PC-9 (cell line): ENCODE measurements around the gene ECI2. TPM values are rescaled to one million over a fixed set of nuclear protein-coding genes. Genes with fewer than 3 reads are reported as not detected.

Source experiments
- BruUV-seq: library from RNA; stranded (reverse); fragments of 400-500 nt; replicated peaks from 2 replicates; lab custom pipeline; 2021; lab: Mats Ljungman, UMichigan
- CTCF ChIA-PET: fragments of 300-600 bp; sonication (Branson Sonifier 250); formaldehyde crosslinking; loops from one replicate; lab custom pipeline; 2022; ENCODE audit warnings: antibody characterized with exemption; lab: Charles Lee
- POLR2A ChIA-PET: fragments of 300-600 bp; sonication (Branson Sonifier 250); formaldehyde crosslinking; loops from one replicate; lab custom pipeline; 2022; ENCODE audit warnings: antibody characterized with exemption; ENCODE audit not compliant: unreplicated experiment; lab: Charles Lee
- DNase-seq, 2 experiments: peaks; one replicate each; pipeline versions ENCODE4 v3.0.0 to v3.0.0-alpha.2; 2015 to 2022; ENCODE audit warnings: mixed read lengths in 1 of 2
- H2AFZ ChIP-seq: fragments of 200-600 bp; sonication (generic); 2 replicates; pipeline ENCODE4 v1.8.1; 2017; ENCODE audit warnings: antibody characterized with exemption
- H3F3A ChIP-seq: fragments of 200-600 bp; sonication (generic); 2 replicates; pipeline ENCODE4 v1.8.1; 2017; ENCODE audit warnings: antibody characterized with exemption, mild to moderate bottlenecking, low read depth; ENCODE audit not compliant: insufficient read depth
- H3K27ac ChIP-seq: fragments of 200-600 bp; sonication (generic); 2 replicates; pipeline ENCODE4 v1.6.1; 2016; ENCODE audit warnings: mixed run types
- H3K27me3 ChIP-seq: fragments of 200-600 bp; sonication (generic); 2 replicates; pipeline ENCODE4 v1.6.1; 2016; ENCODE audit warnings: low read depth, mixed run types; ENCODE audit not compliant: insufficient read depth
- H3K36me3 ChIP-seq: fragments of 200-600 bp; sonication (generic); 2 replicates; pipeline ENCODE4 v1.6.1; 2016; ENCODE audit warnings: low read depth, mixed run types
- H3K4me1 ChIP-seq: fragments of 200-600 bp; sonication (generic); replicated peaks from 2 replicates; pipeline ENCODE4 v1.6.1; 2016; ENCODE audit warnings: mixed run types; ENCODE audit not compliant: insufficient read depth
- H3K4me2 ChIP-seq: fragments of 200-600 bp; sonication (generic); 2 replicates; pipeline ENCODE4 v1.6.1; 2017; ENCODE audit warnings: mixed run types
- H3K4me3 ChIP-seq: fragments of 200-600 bp; sonication (generic); 2 replicates; pipeline ENCODE4 v1.6.1; 2016; ENCODE audit warnings: mixed run types
- H3K79me2 ChIP-seq: fragments of 200-600 bp; sonication (generic); 2 replicates; pipeline ENCODE4 v1.6.1; 2017; ENCODE audit warnings: low read depth, mixed run types
- H3K9me2 ChIP-seq: fragments of 200-600 bp; sonication (generic); 2 replicates; pipeline ENCODE4 v1.8.1; 2017; ENCODE audit warnings: mild to moderate bottlenecking; ENCODE audit not compliant: insufficient read depth
- H3K9me3 ChIP-seq: fragments of 200-600 bp; sonication (generic); 2 replicates; pipeline ENCODE4 v1.8.1; 2016; ENCODE audit warnings: low read depth; ENCODE audit not compliant: insufficient read depth
- H4K20me1 ChIP-seq: fragments of 200-600 bp; sonication (generic); 2 replicates; pipeline ENCODE4 v1.8.1; 2017; ENCODE audit not compliant: insufficient read depth
- EZH2 ChIP-seq: fragments of 200-600 bp; sonication (generic); IDR thresholded peaks from 2 replicates; pipeline ENCODE4 v1.8.0; 2017; ENCODE audit warnings: antibody characterized with exemption, low read depth
- intact Hi-C: fragments of 100-400 bp; cut with micrococcal nuclease; formaldehyde crosslinking; loops from one replicate; pipeline ENCODE4 v1.10.0; 2022; ENCODE audit not compliant: unreplicated experiment
- total RNA-seq: library from RNA; stranded (reverse); gene quantifications from 2 replicates; pipeline ENCODE4 v1.2.3, GENCODE V29; 2021
- TF ChIP-seq, protein P1 (sequence below): fragments of 200-600 bp; sonication (generic); conservative IDR thresholded peaks from 2 replicates; pipeline ENCODE4 v1.6.1; 2017; ENCODE audit warnings: mixed run types, antibody characterized with exemption, mild to moderate bottlenecking, moderate library complexity

ECI2 gene
- total RNA-seq, 1 experiment from 2014 or later: 45.7 TPM

DNA sequence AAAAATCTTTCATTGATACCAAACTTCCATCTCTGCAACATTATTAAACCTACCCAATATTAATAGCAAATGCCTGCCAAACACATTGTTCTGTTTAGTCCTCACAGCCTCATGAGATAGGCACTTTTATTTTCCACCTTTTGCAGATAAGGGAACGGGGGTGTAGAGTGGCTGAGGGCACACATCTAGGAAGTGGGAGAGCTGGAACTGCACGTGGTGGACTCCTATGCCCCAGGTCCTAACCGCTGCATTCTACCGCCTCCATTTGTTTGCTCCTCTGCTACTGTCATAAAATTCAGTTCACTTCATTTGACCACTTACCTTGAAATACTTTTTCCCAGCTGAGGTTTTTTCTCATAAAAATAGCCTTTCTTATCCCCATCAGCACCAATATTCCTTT lies 64.0 kb downstream of the ECI2 start:
- no peak for DNase-seq
- Histone ChIP-seq H4K20me1 (no peaks in the 10 kb centered on the region), H3K4me1 (no peaks in the 10 kb centered on the region), H3K79me2 (no peaks in the 10 kb centered on the region), H3F3A (no peaks in the 10 kb centered on the region), H3K9me2 (no peaks in the 10 kb centered on the region), H3K36me3 (no peaks in the 10 kb centered on the region), H3K4me3 (no peak overlapping the region), H3K27me3 (no peaks in the 10 kb centered on the region), H3K4me2 (no peak overlapping the region), H3K9me3 (no peaks in the 10 kb centered on the region), H3K27ac (no peak overlapping the region), H2AFZ (no peak overlapping the region)
- no peak for TF ChIP-seq EZH2
- TF ChIP-seq, protein P1, sequence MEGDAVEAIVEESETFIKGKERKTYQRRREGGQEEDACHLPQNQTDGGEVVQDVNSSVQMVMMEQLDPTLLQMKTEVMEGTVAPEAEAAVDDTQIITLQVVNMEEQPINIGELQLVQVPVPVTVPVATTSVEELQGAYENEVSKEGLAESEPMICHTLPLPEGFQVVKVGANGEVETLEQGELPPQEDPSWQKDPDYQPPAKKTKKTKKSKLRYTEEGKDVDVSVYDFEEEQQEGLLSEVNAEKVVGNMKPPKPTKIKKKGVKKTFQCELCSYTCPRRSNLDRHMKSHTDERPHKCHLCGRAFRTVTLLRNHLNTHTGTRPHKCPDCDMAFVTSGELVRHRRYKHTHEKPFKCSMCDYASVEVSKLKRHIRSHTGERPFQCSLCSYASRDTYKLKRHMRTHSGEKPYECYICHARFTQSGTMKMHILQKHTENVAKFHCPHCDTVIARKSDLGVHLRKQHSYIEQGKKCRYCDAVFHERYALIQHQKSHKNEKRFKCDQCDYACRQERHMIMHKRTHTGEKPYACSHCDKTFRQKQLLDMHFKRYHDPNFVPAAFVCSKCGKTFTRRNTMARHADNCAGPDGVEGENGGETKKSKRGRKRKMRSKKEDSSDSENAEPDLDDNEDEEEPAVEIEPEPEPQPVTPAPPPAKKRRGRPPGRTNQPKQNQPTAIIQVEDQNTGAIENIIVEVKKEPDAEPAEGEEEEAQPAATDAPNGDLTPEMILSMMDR: no peak
- ChIA-PET POLR2A (interaction anchor here (0.8 kb wide), 1 partner anchor 48 kb away, joined by 7 read pairs; no protein-coding TSS in a partner anchor), CTCF (no interaction called here)
- intact Hi-C loops: no loop called here
- no TSS peak for BruUV-seq

- Histone ChIP-seq H3K27me3 (no peaks in the 10 kb centered on the region), H4K20me1 (no peaks in the 10 kb centered on the region), H3K4me2 (no peak overlapping the region), H3F3A (no peaks in the 10 kb centered on the region), H3K4me1 (no peaks in the 10 kb centered on the region), H3K79me2 (no peaks in the 10 kb centered on the region), H3K27ac (no peak overlapping the region), H2AFZ (no peak overlapping the region), H3K4me3 (no peak overlapping the region), H3K9me2 (no peaks in the 10 kb centered on the region), H3K9me3 (no peaks in the 10 kb centered on the region), H3K36me3 (no peaks in the 10 kb centered on the region)
- ChIA-PET CTCF (no interaction called here), POLR2A (no interaction called here)
- DNase-seq: no peak
- no TSS peak for BruUV-seq
- intact Hi-C loops: no loop called here
- no peak for TF ChIP-seq EZH2
- TF ChIP-seq, protein P1: no peak
Observed at GRCh38 chr6:4069199-4069598, 66.2 kb downstream of the ECI2 start.

DNA sequence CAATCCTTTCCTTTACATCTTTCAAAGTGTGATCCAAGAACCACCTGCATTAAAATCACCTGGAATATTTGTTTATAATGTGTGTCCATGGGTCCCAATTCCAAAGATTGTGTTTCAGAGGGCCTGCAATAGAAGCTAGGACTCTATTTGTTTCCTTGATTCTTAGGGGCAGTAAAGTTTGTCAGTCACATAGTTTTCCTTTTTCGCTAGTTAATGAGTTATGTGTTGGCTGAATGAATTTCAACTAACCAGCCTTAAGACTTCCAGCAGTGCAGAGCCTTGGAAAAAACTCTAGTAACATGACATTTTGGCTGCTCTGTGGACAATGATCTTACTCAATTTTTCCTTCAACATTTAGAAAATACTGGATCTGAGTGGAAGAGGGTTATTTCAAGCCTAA lies 67.7 kb downstream of the ECI2 start:
- no peak for DNase-seq
- H3K9me3 ChIP-seq: no peaks in the 10 kb centered on the region
- BruUV-seq: no TSS peak
- 0 out of 2 replicates have a peak, but pooled peaks cover 4% of the 10 kb centered on the region for H3F3A ChIP-seq
- no peak overlapping the region for H3K4me2 ChIP-seq
- intact Hi-C loops: no loop called here
- H3K27me3 ChIP-seq: no peaks in the 10 kb centered on the region
- H3K27ac ChIP-seq: no peak overlapping the region
- H2AFZ ChIP-seq: no peak overlapping the region
- H3K4me1 ChIP-seq: no peaks in the 10 kb centered on the region
- H3K9me2 ChIP-seq: no peaks in the 10 kb centered on the region
- H3K36me3 ChIP-seq: peaks cover 4% of the 10 kb centered on the region; the same call in 1 of the 2 replicates
- POLR2A ChIA-PET: no interaction called here
- no peaks in the 10 kb centered on the region for H4K20me1 ChIP-seq
- TF ChIP-seq, protein P1: no peak
- TF ChIP-seq EZH2: no peak
- no peaks in the 10 kb centered on the region for H3K79me2 ChIP-seq
- no peak overlapping the region for H3K4me3 ChIP-seq
- CTCF ChIA-PET: no interaction called here
